Measurements from ENCODE around the gene AKT1. TPM values are rescaled to one million over a fixed set of nuclear protein-coding genes. Genes with fewer than 3 reads are reported as not detected.
A peak's percentile ranks its signal among the peaks of the same experiment; 100 is the strongest.

Gene AKT1
- total and polyA plus RNA-seq, 2 donors, result 56.2 to 90.9 TPM

- no peaks in the 10 kb centered on the region for H3K36me3 ChIP-seq (ENCODE audit: control insufficient read depth in 2 of 2, insufficient read depth in 2 of 2, low read length in 1 of 2)
- no peak overlapping the region for H3K27ac ChIP-seq (ENCODE audit: low read depth in 1 of 2, low read length in 1 of 2)
- H3K4me1 ChIP-seq (ENCODE audit: control insufficient read depth in 2 of 2, insufficient read depth in 2 of 2, low read length in 2 of 2), result peaks cover 12 to 31% of the 10 kb centered on the region in 2 donors
- H3K9me3 ChIP-seq (ENCODE audit: control insufficient read depth in 2 of 2, insufficient read depth in 1 of 2, low read length in 1 of 2), result no peaks in the 10 kb centered on the region
- peaks cover 17 to 53% of the 10 kb centered on the region in 2 donors for H3K27me3 ChIP-seq (ENCODE audit: control insufficient read depth in 2 of 2, insufficient read depth in 1 of 2, low read length in 1 of 2)
- peak overlapping the region; percentile 47 to 78 for H3K4me3 ChIP-seq (ENCODE audit: low read length in 2 of 2)
- no peak for DNase-seq (ENCODE audit: low read depth in 6 of 9, low spot score in 9 of 9)
- 85% methylated on average over 45 of the region's 45 CpGs for WGBS
These were observed 6.2 kb upstream of the AKT1 start for GRCh38 chr14:104801520-104802393.

GRCh38 chr14:104800771-104801519 is 5.4 kb upstream of the AKT1 start, which contains the start of gene ZBTB42:
TSS of gene ZBTB42 (plus strand) at chr14:104801101. CDS start at chr14:104801198, 97 bp downstream.
- DNase-seq (ENCODE audit: low read depth in 6 of 9, low spot score in 9 of 9), result peak in 4 of 9 donors; percentile 31 to 75 (median 58)
- Histone ChIP-seq H3K4me3 (ENCODE audit: low read length in 2 of 2) (peak within 1 kb of the TSS; percentile 47 to 78), H3K27ac (ENCODE audit: low read depth in 1 of 2, low read length in 1 of 2) (peak within 1 kb of the TSS; percentile 30 to 92), H3K27me3 (ENCODE audit: control insufficient read depth in 2 of 2, insufficient read depth in 1 of 2, low read length in 1 of 2) (peaks cover 17 to 61% of the 10 kb centered on the region in 2 donors), H3K36me3 (ENCODE audit: control insufficient read depth in 2 of 2, insufficient read depth in 2 of 2, low read length in 1 of 2) (no peaks in the 10 kb centered on the region), H3K9me3 (ENCODE audit: control insufficient read depth in 2 of 2, insufficient read depth in 1 of 2, low read length in 1 of 2) (no peaks in the 10 kb centered on the region), H3K4me1 (ENCODE audit: control insufficient read depth in 2 of 2, insufficient read depth in 2 of 2, low read length in 2 of 2) (peaks cover 15 to 39% of the 10 kb centered on the region in 2 donors)
- 2% methylated on average over 105 of the region's 105 CpGs for WGBS

GRCh38 chr14:104800015-104800770 is 4.6 kb upstream of the AKT1 start:
- Histone ChIP-seq H3K36me3 (ENCODE audit: control insufficient read depth in 2 of 2, insufficient read depth in 2 of 2, low read length in 1 of 2) (no peaks in the 10 kb centered on the region), H3K27ac (ENCODE audit: low read depth in 1 of 2, low read length in 1 of 2) (peak overlapping the region; percentile 30 to 92), H3K9me3 (ENCODE audit: control insufficient read depth in 2 of 2, insufficient read depth in 1 of 2, low read length in 1 of 2) (no peaks in the 10 kb centered on the region), H3K4me1 (ENCODE audit: control insufficient read depth in 2 of 2, insufficient read depth in 2 of 2, low read length in 2 of 2) (peaks cover 17 to 41% of the 10 kb centered on the region in 2 donors), H3K4me3 (ENCODE audit: low read length in 2 of 2) (peak overlapping the region; percentile 23 to 78), H3K27me3 (ENCODE audit: control insufficient read depth in 2 of 2, insufficient read depth in 1 of 2, low read length in 1 of 2) (peaks cover 17 to 63% of the 10 kb centered on the region in 2 donors)
- WGBS, result 4% methylated on average over 83 of the region's 83 CpGs
- DNase-seq (ENCODE audit: low read depth in 6 of 9, low spot score in 9 of 9), result peak in 4 of 9 donors; percentile 46 to 78 (median 58)

GRCh38 chr14:104799244-104800014 is 3.9 kb upstream of the AKT1 start:
- WGBS, result 48% methylated on average over 21 of the region's 21 CpGs
- Histone ChIP-seq H3K9me3 (ENCODE audit: control insufficient read depth in 2 of 2, insufficient read depth in 1 of 2, low read length in 1 of 2) (no peaks in the 10 kb centered on the region), H3K27me3 (ENCODE audit: control insufficient read depth in 2 of 2, insufficient read depth in 1 of 2, low read length in 1 of 2) (peaks cover 17 to 65% of the 10 kb centered on the region in 2 donors), H3K36me3 (ENCODE audit: control insufficient read depth in 2 of 2, insufficient read depth in 2 of 2, low read length in 1 of 2) (no peaks in the 10 kb centered on the region), H3K4me3 (ENCODE audit: low read length in 2 of 2) (peak overlapping the region; percentile 23 to 78), H3K27ac (ENCODE audit: low read depth in 1 of 2, low read length in 1 of 2) (peak overlapping the region; percentile 30 to 92), H3K4me1 (ENCODE audit: control insufficient read depth in 2 of 2, insufficient read depth in 2 of 2, low read length in 2 of 2) (peaks cover 19 to 44% of the 10 kb centered on the region in 2 donors)
- peak in 2 of 9 donors; percentile 16 to 39 for DNase-seq (ENCODE audit: low read depth in 6 of 9, low spot score in 9 of 9)

GRCh38 chr14:104798300-104799243 is 3.0 kb upstream of the AKT1 start:
- Histone ChIP-seq H3K27ac (ENCODE audit: low read depth in 1 of 2, low read length in 1 of 2) (no peak overlapping the region), H3K27me3 (ENCODE audit: control insufficient read depth in 2 of 2, insufficient read depth in 1 of 2, low read length in 1 of 2) (peaks cover 17 to 65% of the 10 kb centered on the region in 2 donors), H3K36me3 (ENCODE audit: control insufficient read depth in 2 of 2, insufficient read depth in 2 of 2, low read length in 1 of 2) (no peaks in the 10 kb centered on the region), H3K4me1 (ENCODE audit: control insufficient read depth in 2 of 2, insufficient read depth in 2 of 2, low read length in 2 of 2) (peaks cover 28 to 53% of the 10 kb centered on the region in 2 donors), H3K4me3 (ENCODE audit: low read length in 2 of 2) (no peak overlapping the region), H3K9me3 (ENCODE audit: control insufficient read depth in 2 of 2, insufficient read depth in 1 of 2, low read length in 1 of 2) (peaks cover 0 to 2% of the 10 kb centered on the region in 2 donors)
- 95% methylated on average over 16 of the region's 16 CpGs for WGBS
- no peak for DNase-seq (ENCODE audit: low read depth in 6 of 9, low spot score in 9 of 9)

GRCh38 chr14:104797115-104798044 is 1.8 kb upstream of the AKT1 start:
- peak in 1 of 9 donors; percentile 14 for DNase-seq (ENCODE audit: low read depth in 6 of 9, low spot score in 9 of 9)
- H3K27me3 ChIP-seq (ENCODE audit: control insufficient read depth in 2 of 2, insufficient read depth in 1 of 2, low read length in 1 of 2), result peaks cover 17 to 63% of the 10 kb centered on the region in 2 donors
- H3K4me3 ChIP-seq (ENCODE audit: low read length in 2 of 2), result no peak overlapping the region
- peaks cover 0 to 4% of the 10 kb centered on the region in 2 donors for H3K9me3 ChIP-seq (ENCODE audit: control insufficient read depth in 2 of 2, insufficient read depth in 1 of 2, low read length in 1 of 2)
- H3K27ac ChIP-seq (ENCODE audit: low read depth in 1 of 2, low read length in 1 of 2), result no peak overlapping the region
- 68% methylated on average over 18 of the region's 18 CpGs for WGBS
- H3K36me3 ChIP-seq (ENCODE audit: control insufficient read depth in 2 of 2, insufficient read depth in 2 of 2, low read length in 1 of 2), result peaks cover 0 to under 1% of the 10 kb centered on the region in 2 donors
- peaks cover 28 to 59% of the 10 kb centered on the region in 2 donors for H3K4me1 ChIP-seq (ENCODE audit: control insufficient read depth in 2 of 2, insufficient read depth in 2 of 2, low read length in 2 of 2)

- peaks cover 0 to 4% of the 10 kb centered on the region in 2 donors for H3K9me3 ChIP-seq (ENCODE audit: control insufficient read depth in 2 of 2, insufficient read depth in 1 of 2, low read length in 1 of 2)
- peaks cover 0 to 7% of the 10 kb centered on the region in 2 donors for H3K36me3 ChIP-seq (ENCODE audit: control insufficient read depth in 2 of 2, insufficient read depth in 2 of 2, low read length in 1 of 2)
- H3K4me1 ChIP-seq (ENCODE audit: control insufficient read depth in 2 of 2, insufficient read depth in 2 of 2, low read length in 2 of 2), result peaks cover 24 to 55% of the 10 kb centered on the region in 2 donors
- WGBS, result 96% methylated on average over 6 of the region's 6 CpGs
- DNase-seq (ENCODE audit: low read depth in 6 of 9, low spot score in 9 of 9), result no peak
- H3K27me3 ChIP-seq (ENCODE audit: control insufficient read depth in 2 of 2, insufficient read depth in 1 of 2, low read length in 1 of 2), result peaks cover 17 to 56% of the 10 kb centered on the region in 2 donors
- H3K27ac ChIP-seq (ENCODE audit: low read depth in 1 of 2, low read length in 1 of 2), result no peak overlapping the region
- H3K4me3 ChIP-seq (ENCODE audit: low read length in 2 of 2), result no peak overlapping the region
These were observed 1.1 kb upstream of the AKT1 start for GRCh38 chr14:104796687-104797081.

Measured in thymus (tissue), 11 donors.